ENCODE measurements around the gene CDH8. TPM values are rescaled to one million over a fixed set of nuclear protein-coding genes. Genes with fewer than 3 reads are reported as not detected.

The CDH8 gene
- total and polyA plus RNA-seq, 2 of the 4 experiments (the other 2 are of a cell fraction), result not detected

- H3K36me3 ChIP-seq (ENCODE audit: control insufficient read depth, insufficient read depth, low read length), result no peaks in the 10 kb centered on the region
- dilution Hi-C loops (cut with HindIII; ENCODE audit: low sequenced_read_pairs, unreplicated experiment) (no loop called here), intact Hi-C loops (cut with micrococcal nuclease) (no loop called here), in situ Hi-C loops (cut with MboI; ENCODE audit: low sequenced_read_pairs) (no loop called here)
- ATAC-seq (ENCODE audit: low read depth) (no peak), DNase-seq (no peak)
- no peaks in the 10 kb centered on the region for H3K9me1 ChIP-seq (ENCODE audit: insufficient read depth, low read length)
- no peaks in the 10 kb centered on the region for H3K79me1 ChIP-seq (ENCODE audit: low read depth in 1 of 2, low read length in 2 of 2)
- H3K14ac ChIP-seq (replicated peaks; ENCODE audit: low read depth, low read length), result no peak overlapping the region
- H3K27me3 ChIP-seq (ENCODE audit: control insufficient read depth, insufficient read depth, low read length), result no peaks in the 10 kb centered on the region
- no peaks in the 10 kb centered on the region for H3K4me1 ChIP-seq (ENCODE audit: control insufficient read depth, insufficient read depth, low read length)
- H3K27ac ChIP-seq (ENCODE audit: insufficient read depth, low read length), result no peak overlapping the region
- no peak overlapping the region for H2BK15ac ChIP-seq (ENCODE audit: low read depth, low read length)
- H4K20me1 ChIP-seq (ENCODE audit: insufficient read depth, low read length), result no peaks in the 10 kb centered on the region
- BruUV-seq (replicated peaks), result no TSS peak
- no peak overlapping the region for H3K56ac ChIP-seq (ENCODE audit: extremely low read depth, insufficient read depth, low read length)
- H2BK5ac ChIP-seq (ENCODE audit: low read depth, low read length, poor library complexity, severe bottlenecking), result no peak overlapping the region
- no peak overlapping the region for H3K4me2 ChIP-seq (ENCODE audit: low read depth, low read length)
- no peaks in the 10 kb centered on the region for H3K9me3 ChIP-seq (ENCODE audit: control insufficient read depth, insufficient read depth, low read length)
- H2AK5ac ChIP-seq (ENCODE audit: low read depth, low read length), result no peak overlapping the region
- no peak overlapping the region for H4K91ac ChIP-seq (ENCODE audit: insufficient read depth, low read depth, low read length)
- H3K4ac ChIP-seq (ENCODE audit: low read depth, low read length), result no peak overlapping the region
- H2AFZ ChIP-seq (replicated peaks; ENCODE audit: low read length, poor library complexity), result no peak overlapping the region
- TF ChIP-seq, protein P1, sequence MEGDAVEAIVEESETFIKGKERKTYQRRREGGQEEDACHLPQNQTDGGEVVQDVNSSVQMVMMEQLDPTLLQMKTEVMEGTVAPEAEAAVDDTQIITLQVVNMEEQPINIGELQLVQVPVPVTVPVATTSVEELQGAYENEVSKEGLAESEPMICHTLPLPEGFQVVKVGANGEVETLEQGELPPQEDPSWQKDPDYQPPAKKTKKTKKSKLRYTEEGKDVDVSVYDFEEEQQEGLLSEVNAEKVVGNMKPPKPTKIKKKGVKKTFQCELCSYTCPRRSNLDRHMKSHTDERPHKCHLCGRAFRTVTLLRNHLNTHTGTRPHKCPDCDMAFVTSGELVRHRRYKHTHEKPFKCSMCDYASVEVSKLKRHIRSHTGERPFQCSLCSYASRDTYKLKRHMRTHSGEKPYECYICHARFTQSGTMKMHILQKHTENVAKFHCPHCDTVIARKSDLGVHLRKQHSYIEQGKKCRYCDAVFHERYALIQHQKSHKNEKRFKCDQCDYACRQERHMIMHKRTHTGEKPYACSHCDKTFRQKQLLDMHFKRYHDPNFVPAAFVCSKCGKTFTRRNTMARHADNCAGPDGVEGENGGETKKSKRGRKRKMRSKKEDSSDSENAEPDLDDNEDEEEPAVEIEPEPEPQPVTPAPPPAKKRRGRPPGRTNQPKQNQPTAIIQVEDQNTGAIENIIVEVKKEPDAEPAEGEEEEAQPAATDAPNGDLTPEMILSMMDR (conservative IDR thresholded peaks at IDR 0.05; ENCODE audit: low read depth, low read length), result no peak
- TF ChIP-seq SMC3 (IDR thresholded peaks at IDR 0.05; ENCODE audit: low read depth, low read length), result no peak
- no peak for TF ChIP-seq BHLHE40 (IDR thresholded peaks at IDR 0.05; ENCODE audit: low read depth, low read length)
- no peak for TF ChIP-seq CEBPB (IDR thresholded peaks at IDR 0.05; ENCODE audit: low read depth, low read length)
- no peak for TF ChIP-seq RCOR1 (IDR thresholded peaks at IDR 0.05; ENCODE audit: insufficient replicate concordance, low read length)
- no peak for TF ChIP-seq POLR2A (IDR thresholded peaks at IDR 0.05; ENCODE audit: low read depth, low read length)
- TF ChIP-seq CHD1 (IDR thresholded peaks at IDR 0.05; ENCODE audit: low read depth, low read length), result no peak
- TF ChIP-seq, protein P2, sequence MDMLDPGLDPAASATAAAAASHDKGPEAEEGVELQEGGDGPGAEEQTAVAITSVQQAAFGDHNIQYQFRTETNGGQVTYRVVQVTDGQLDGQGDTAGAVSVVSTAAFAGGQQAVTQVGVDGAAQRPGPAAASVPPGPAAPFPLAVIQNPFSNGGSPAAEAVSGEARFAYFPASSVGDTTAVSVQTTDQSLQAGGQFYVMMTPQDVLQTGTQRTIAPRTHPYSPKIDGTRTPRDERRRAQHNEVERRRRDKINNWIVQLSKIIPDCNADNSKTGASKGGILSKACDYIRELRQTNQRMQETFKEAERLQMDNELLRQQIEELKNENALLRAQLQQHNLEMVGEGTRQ (IDR thresholded peaks at IDR 0.05; ENCODE audit: low read depth, low read length), result no peak
- TF ChIP-seq, protein P3, sequence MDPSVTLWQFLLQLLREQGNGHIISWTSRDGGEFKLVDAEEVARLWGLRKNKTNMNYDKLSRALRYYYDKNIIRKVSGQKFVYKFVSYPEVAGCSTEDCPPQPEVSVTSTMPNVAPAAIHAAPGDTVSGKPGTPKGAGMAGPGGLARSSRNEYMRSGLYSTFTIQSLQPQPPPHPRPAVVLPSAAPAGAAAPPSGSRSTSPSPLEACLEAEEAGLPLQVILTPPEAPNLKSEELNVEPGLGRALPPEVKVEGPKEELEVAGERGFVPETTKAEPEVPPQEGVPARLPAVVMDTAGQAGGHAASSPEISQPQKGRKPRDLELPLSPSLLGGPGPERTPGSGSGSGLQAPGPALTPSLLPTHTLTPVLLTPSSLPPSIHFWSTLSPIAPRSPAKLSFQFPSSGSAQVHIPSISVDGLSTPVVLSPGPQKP (IDR thresholded peaks at IDR 0.05; ENCODE audit: borderline replicate concordance, low read depth, low read length), result no peak
- TF ChIP-seq MAFK (IDR thresholded peaks at IDR 0.05; ENCODE audit: low read depth, low read length), result no peak
- TF ChIP-seq MXI1 (IDR thresholded peaks at IDR 0.05; ENCODE audit: borderline replicate concordance, low read depth, low read length), result no peak
- TF ChIP-seq MAZ (IDR thresholded peaks at IDR 0.05; ENCODE audit: borderline replicate concordance, low read depth, low read length), result no peak
- no peak for TF ChIP-seq NFE2L2 (IDR thresholded peaks at IDR 0.05; ENCODE audit: low read depth, low read length)
- no peak for TF ChIP-seq RAD21 (IDR thresholded peaks at IDR 0.05; ENCODE audit: low read length)
- TF ChIP-seq FOS (IDR thresholded peaks at IDR 0.05; ENCODE audit: low read depth, low read length), result no peak
- no peak for TF ChIP-seq RFX5 (IDR thresholded peaks at IDR 0.05; ENCODE audit: low read depth, low read length)
- no peak overlapping the region for H3K4me3 ChIP-seq (ENCODE audit: insufficient read depth, low read depth, low read length)
- H4K8ac ChIP-seq (ENCODE audit: low read depth in 2 of 2, low read length in 2 of 2), result no peak overlapping the region
- no peak overlapping the region for H4K5ac ChIP-seq (ENCODE audit: low read depth, low read length)
- H3K23ac ChIP-seq (ENCODE audit: low read depth, low read length), result no peak overlapping the region
- H2BK120ac ChIP-seq (ENCODE audit: low read depth, low read length), result no peak overlapping the region
- H2BK20ac ChIP-seq (ENCODE audit: low read depth, low read length), result no peak overlapping the region
- no CpG with 5 or more reads among the region's 3 CpGs for WGBS, 2 experiments (ENCODE audit: extremely low coverage in 2 of 2, insufficient read length in 1 of 2)
- H2AK9ac ChIP-seq (replicated peaks; ENCODE audit: low read depth, low read length, poor library complexity), result no peak overlapping the region
- H3K18ac ChIP-seq (ENCODE audit: low read depth, low read length), result no peak overlapping the region
- no peak overlapping the region for H3K9ac ChIP-seq (ENCODE audit: low read depth, low read length)
- CTCF ChIA-PET, result no interaction called here
- POLR2A ChIA-PET (ENCODE audit: unreplicated experiment), result no interaction called here
Observed at GRCh38 chr16:61948414-61948813, 87.8 kb downstream of the CDH8 start.
